ENCODE measurements around the gene GIN1.

DNA sequence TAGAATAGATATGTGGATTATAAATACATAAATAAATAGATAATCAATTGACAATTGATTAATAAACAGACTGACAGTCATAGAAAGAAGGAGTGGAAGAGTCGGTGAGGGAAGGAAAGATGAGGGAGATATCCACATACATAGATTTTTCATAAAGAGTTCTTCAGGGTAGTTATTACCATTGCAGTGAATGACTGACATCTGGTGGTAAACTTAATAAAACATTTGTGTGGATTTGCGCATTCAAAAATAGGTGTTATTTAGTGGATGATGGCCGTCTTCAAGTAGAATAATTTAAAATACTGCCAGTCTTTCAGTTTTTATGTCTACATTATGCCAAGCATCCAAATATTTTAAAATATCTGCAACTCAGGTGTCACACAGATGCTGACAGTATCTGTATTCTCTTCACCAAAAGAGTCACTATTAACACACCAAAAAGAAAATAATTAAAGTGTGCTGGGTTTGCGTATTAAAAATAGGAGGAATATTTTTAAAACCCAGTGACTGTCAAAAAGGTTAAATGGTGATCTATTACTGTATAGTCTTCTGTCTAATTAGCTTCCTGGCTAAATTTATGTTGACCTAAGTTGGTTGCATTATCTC, 78.8 kb downstream of the GIN1 start:
- TF ChIP-seq, protein P1, sequence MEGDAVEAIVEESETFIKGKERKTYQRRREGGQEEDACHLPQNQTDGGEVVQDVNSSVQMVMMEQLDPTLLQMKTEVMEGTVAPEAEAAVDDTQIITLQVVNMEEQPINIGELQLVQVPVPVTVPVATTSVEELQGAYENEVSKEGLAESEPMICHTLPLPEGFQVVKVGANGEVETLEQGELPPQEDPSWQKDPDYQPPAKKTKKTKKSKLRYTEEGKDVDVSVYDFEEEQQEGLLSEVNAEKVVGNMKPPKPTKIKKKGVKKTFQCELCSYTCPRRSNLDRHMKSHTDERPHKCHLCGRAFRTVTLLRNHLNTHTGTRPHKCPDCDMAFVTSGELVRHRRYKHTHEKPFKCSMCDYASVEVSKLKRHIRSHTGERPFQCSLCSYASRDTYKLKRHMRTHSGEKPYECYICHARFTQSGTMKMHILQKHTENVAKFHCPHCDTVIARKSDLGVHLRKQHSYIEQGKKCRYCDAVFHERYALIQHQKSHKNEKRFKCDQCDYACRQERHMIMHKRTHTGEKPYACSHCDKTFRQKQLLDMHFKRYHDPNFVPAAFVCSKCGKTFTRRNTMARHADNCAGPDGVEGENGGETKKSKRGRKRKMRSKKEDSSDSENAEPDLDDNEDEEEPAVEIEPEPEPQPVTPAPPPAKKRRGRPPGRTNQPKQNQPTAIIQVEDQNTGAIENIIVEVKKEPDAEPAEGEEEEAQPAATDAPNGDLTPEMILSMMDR (IDR thresholded peaks at IDR 0.05; ENCODE audit: insufficient read depth, low read length): no peak
- TF ChIP-seq POLR2AphosphoS5 (IDR thresholded peaks at IDR 0.05; ENCODE audit: low read depth): no peak
- no peak for TF ChIP-seq GABPA (IDR thresholded peaks at IDR 0.05; ENCODE audit: low read depth)
- TF ChIP-seq, protein P2, sequence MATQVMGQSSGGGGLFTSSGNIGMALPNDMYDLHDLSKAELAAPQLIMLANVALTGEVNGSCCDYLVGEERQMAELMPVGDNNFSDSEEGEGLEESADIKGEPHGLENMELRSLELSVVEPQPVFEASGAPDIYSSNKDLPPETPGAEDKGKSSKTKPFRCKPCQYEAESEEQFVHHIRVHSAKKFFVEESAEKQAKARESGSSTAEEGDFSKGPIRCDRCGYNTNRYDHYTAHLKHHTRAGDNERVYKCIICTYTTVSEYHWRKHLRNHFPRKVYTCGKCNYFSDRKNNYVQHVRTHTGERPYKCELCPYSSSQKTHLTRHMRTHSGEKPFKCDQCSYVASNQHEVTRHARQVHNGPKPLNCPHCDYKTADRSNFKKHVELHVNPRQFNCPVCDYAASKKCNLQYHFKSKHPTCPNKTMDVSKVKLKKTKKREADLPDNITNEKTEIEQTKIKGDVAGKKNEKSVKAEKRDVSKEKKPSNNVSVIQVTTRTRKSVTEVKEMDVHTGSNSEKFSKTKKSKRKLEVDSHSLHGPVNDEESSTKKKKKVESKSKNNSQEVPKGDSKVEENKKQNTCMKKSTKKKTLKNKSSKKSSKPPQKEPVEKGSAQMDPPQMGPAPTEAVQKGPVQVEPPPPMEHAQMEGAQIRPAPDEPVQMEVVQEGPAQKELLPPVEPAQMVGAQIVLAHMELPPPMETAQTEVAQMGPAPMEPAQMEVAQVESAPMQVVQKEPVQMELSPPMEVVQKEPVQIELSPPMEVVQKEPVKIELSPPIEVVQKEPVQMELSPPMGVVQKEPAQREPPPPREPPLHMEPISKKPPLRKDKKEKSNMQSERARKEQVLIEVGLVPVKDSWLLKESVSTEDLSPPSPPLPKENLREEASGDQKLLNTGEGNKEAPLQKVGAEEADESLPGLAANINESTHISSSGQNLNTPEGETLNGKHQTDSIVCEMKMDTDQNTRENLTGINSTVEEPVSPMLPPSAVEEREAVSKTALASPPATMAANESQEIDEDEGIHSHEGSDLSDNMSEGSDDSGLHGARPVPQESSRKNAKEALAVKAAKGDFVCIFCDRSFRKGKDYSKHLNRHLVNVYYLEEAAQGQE (IDR thresholded peaks at IDR 0.05; ENCODE audit: insufficient replicate concordance, low read depth): no peak

Measured in HL-60 (cell line).